Endothelial cell of umbilical vein (primary cell): Measurements from ENCODE around the gene CIRBP. TPM values are rescaled to one million over a fixed set of nuclear protein-coding genes. Genes with fewer than 3 reads are reported as not detected.

Experiments used
- BruUV-seq: library from RNA; stranded (reverse); fragments of 400-500 nt; replicated peaks from 2 replicates; lab custom pipeline; 2021; lab: Mats Ljungman, UMichigan
- CTCF ChIA-PET: fragments of 300-600, 350-600 bp; sonication (Branson Sonifier 250); formaldehyde crosslinking; loops from one replicate; lab custom pipeline; 2021; ENCODE audit warnings: antibody characterized with exemption, inconsistent platforms; lab: Charles Lee
- POLR2A ChIA-PET: fragments of 300-600, 350-600 bp; sonication (Branson Sonifier 250); formaldehyde crosslinking; loops from one replicate; lab custom pipeline; 2021; ENCODE audit warnings: antibody characterized with exemption, inconsistent platforms; lab: Charles Lee
- DNase-seq: peaks from one replicate; pipeline ENCODE4 v3.0.0-alpha.2; 2011; ENCODE audit warnings: low read depth, low spot score
- FAIRE-seq: peaks from 2 replicates; lab custom pipeline; 2011; peaks lifted over from hg19 to GRCh38; lab: Jason Lieb, UNC
- H2AFZ ChIP-seq: 2 replicates; pipeline ENCODE4 v1.6.0; 2012; ENCODE audit warnings: low read depth, low read length, control low read depth, inconsistent platforms
- H3K27ac ChIP-seq: 2 replicates; pipeline ENCODE4 v1.5.1; 2011; ENCODE audit warnings: low read depth, mild to moderate bottlenecking, control low read depth, low read length, moderate library complexity; ENCODE audit not compliant: insufficient read depth
- H3K27me3 ChIP-seq, 2 experiments: 2 replicates each; pipeline versions ENCODE4 v1.6.0 to v1.6.1; 2011; ENCODE audit warnings: low read length in 2 of 2, mixed read lengths in 1 of 2; ENCODE audit not compliant: control insufficient read depth in 2 of 2, insufficient read depth in 2 of 2
- H3K36me3 ChIP-seq, 2 experiments: 2 replicates in 1 of 2; 3 replicates in 1 of 2; pipeline ENCODE4 v1.5.1; 2011; ENCODE audit warnings: low read length in 2 of 2, mild to moderate bottlenecking in 1 of 2, moderate library complexity in 1 of 2; ENCODE audit not compliant: control insufficient read depth in 2 of 2, insufficient read depth in 2 of 2; ENCODE audit errors: extremely low read depth in 1 of 2
- H3K4me1 ChIP-seq: 3 replicates; pipeline ENCODE4 v1.5.1; 2011; ENCODE audit warnings: mild to moderate bottlenecking, low read length; ENCODE audit not compliant: control insufficient read depth, insufficient read depth; ENCODE audit errors: extremely low read depth
- H3K4me2 ChIP-seq: 2 replicates; pipeline ENCODE4 v1.6.1; 2011; ENCODE audit warnings: low read length, control low read depth, mixed read lengths; ENCODE audit not compliant: insufficient read depth
- H3K4me3 ChIP-seq, 3 experiments: fragments of 200-600 bp in 1 of 3; sonication (generic), shearing (Covaris generic) in 1 of 3; replicated peaks in 1 of 3; 2 replicates each; pipeline ENCODE4 v1.5.1; 2011 to 2016; ENCODE audit warnings: control low read depth in 3 of 3, low read length in 3 of 3, mild to moderate bottlenecking in 2 of 3, inconsistent platforms in 1 of 3, low read depth in 1 of 3, moderate library complexity in 1 of 3; ENCODE audit not compliant: insufficient read depth in 1 of 3
- H3K79me2 ChIP-seq: 2 replicates; pipeline ENCODE4 v1.6.0; 2012; ENCODE audit warnings: low read length, inconsistent platforms; ENCODE audit not compliant: control insufficient read depth, insufficient read depth
- H3K9ac ChIP-seq: replicated peaks from 2 replicates; pipeline ENCODE3; 2011; ENCODE audit warnings: low read length, control low read depth; ENCODE audit not compliant: insufficient read depth; ENCODE audit errors: extremely low read depth
- H3K9me1 ChIP-seq: replicated peaks from 3 replicates; pipeline ENCODE4 v1.6.0; 2011; ENCODE audit warnings: mild to moderate bottlenecking, low read length; ENCODE audit not compliant: control insufficient read depth, insufficient read depth; ENCODE audit errors: extremely low read depth
- H3K9me3 ChIP-seq: replicated peaks from 2 replicates; pipeline ENCODE4 v1.5.1; 2012; ENCODE audit warnings: low read length, inconsistent platforms; ENCODE audit not compliant: control insufficient read depth, insufficient read depth
- H4K20me1 ChIP-seq: replicated peaks from 2 replicates; pipeline ENCODE3; 2011; ENCODE audit warnings: mild to moderate bottlenecking, low read length; ENCODE audit not compliant: control insufficient read depth, insufficient read depth; ENCODE audit errors: extremely low read depth
- CTCF ChIP-seq, 2 donors: IDR thresholded peaks; 1 replicate in 1 of 2; 2 replicates in 1 of 2; pipeline ENCODE4 v1.5.1; 2011; ENCODE audit warnings: low read length in 2 of 2, mild to moderate bottlenecking in 2 of 2, moderate library complexity in 2 of 2, control low read depth in 1 of 2, inconsistent platforms in 1 of 2, low read depth in 1 of 2; ENCODE audit not compliant: insufficient read depth in 1 of 2; ENCODE audit errors: extremely low read depth in 1 of 2
- EZH2 ChIP-seq: IDR thresholded peaks from 2 replicates; pipeline ENCODE4 v1.6.1; 2012; ENCODE audit warnings: borderline replicate concordance, low read depth, mild to moderate bottlenecking, moderate library complexity, low read length, inconsistent platforms; ENCODE audit not compliant: severe bottlenecking
- FOS ChIP-seq: IDR thresholded peaks from 2 replicates; pipeline ENCODE4 v1.6.1; 2011; ENCODE audit warnings: mild to moderate bottlenecking, low read length, moderate library complexity, borderline replicate concordance; ENCODE audit not compliant: insufficient read depth
- GATA2 ChIP-seq: IDR thresholded peaks from 2 replicates; pipeline ENCODE4 v1.7.0; 2011; ENCODE audit warnings: low read depth, mild to moderate bottlenecking, moderate library complexity, mixed read lengths, low read length; ENCODE audit not compliant: insufficient read length, insufficient read depth
- JUN ChIP-seq: IDR thresholded peaks from 2 replicates; pipeline ENCODE4 v1.6.1; 2011; ENCODE audit warnings: borderline replicate concordance, low read depth; ENCODE audit not compliant: insufficient read length, insufficient read depth
- MAX ChIP-seq: IDR thresholded peaks from 2 replicates; pipeline ENCODE4 v1.6.1; 2011; ENCODE audit not compliant: insufficient read depth, insufficient read length
- POLR2AphosphoS5 ChIP-seq: IDR thresholded peaks from 2 replicates; pipeline ENCODE4 v1.6.1; 2012; ENCODE audit warnings: low read depth, mild to moderate bottlenecking, control low read depth, low read length, moderate library complexity; ENCODE audit not compliant: insufficient read depth
- dilution Hi-C: fragments of 300-500 bp; cut with MboI; formaldehyde crosslinking; loops from one replicate; pipeline ENCODE4 v1.15.0; 2019; ENCODE audit warnings: low sequenced_read_pairs; ENCODE audit not compliant: extremely low pct_ligation_motif_present
- intact Hi-C: fragments of 100-400 bp; cut with micrococcal nuclease; formaldehyde crosslinking; loops from one replicate; pipeline ENCODE4 v1.10.0; 2022
- polyA plus RNA-seq, 4 experiments: library from polyadenylated mRNA; depleted of rRNA in 3 of 4; stranded (reverse) in 3 of 4; unstranded in 1 of 4; fragments of >200 nt; gene quantifications; 2 replicates each; pipeline versions ENCODE4 v1.2.1 to v1.2.3, GENCODE V29; 2011 to 2012; ENCODE audit warnings: missing spikeins in 1 of 4
- total RNA-seq: library from RNA; stranded (reverse); gene quantifications from 2 replicates; pipeline ENCODE4 v1.2.3, GENCODE V29; 2021

CIRBP gene
- total and polyA plus RNA-seq, 2 donors (not counting 3 experiments of a cell fraction or from before 2014, with no cell fraction given), result 225 to 439 TPM

GRCh38 chr19:1286487-1287353 is 17.6 kb downstream of the CIRBP start:
- no peaks in the 10 kb centered on the region for H3K9me3 ChIP-seq
- no peaks in the 10 kb centered on the region for H3K79me2 ChIP-seq
- H4K20me1 ChIP-seq, result no peaks in the 10 kb centered on the region
- TF ChIP-seq EZH2 (peak; percentile 68), FOS (no peak)
- no peak overlapping the region for H3K4me3 ChIP-seq
- no peak for DNase-seq
- intact Hi-C loops, result no loop called here
- dilution Hi-C loops, result no loop called here
- H3K4me1 ChIP-seq, result no peaks in the 10 kb centered on the region
- peaks cover 8 to 20% of the 10 kb centered on the region in 2 experiments for H3K27me3 ChIP-seq
- H3K4me2 ChIP-seq, result no peak overlapping the region
- CTCF ChIA-PET, result no interaction called here
- no peak for FAIRE-seq
- no peak overlapping the region for H3K9ac ChIP-seq
- no peaks in the 10 kb centered on the region for H3K36me3 ChIP-seq
- no peak overlapping the region for H3K27ac ChIP-seq
- no peak overlapping the region for H2AFZ ChIP-seq
- no peaks in the 10 kb centered on the region for H3K9me1 ChIP-seq
- BruUV-seq, result no TSS peak
- POLR2A ChIA-PET, result no interaction called here

GRCh38 chr19:1287354-1288225 is 18.5 kb downstream of the CIRBP start:
- ChIA-PET POLR2A (no interaction called here), CTCF (no interaction called here)
- Histone ChIP-seq H3K27me3 (peaks cover 8 to 20% of the 10 kb centered on the region in 2 experiments), H3K4me1 (no peaks in the 10 kb centered on the region), H3K9ac (no peak overlapping the region), H3K36me3 (no peaks in the 10 kb centered on the region), H3K9me1 (no peaks in the 10 kb centered on the region), H3K4me2 (no peak overlapping the region), H3K9me3 (no peaks in the 10 kb centered on the region), H2AFZ (no peak overlapping the region), H3K27ac (no peak overlapping the region), H3K4me3 (no peak overlapping the region), H3K79me2 (no peaks in the 10 kb centered on the region), H4K20me1 (no peaks in the 10 kb centered on the region)
- FAIRE-seq, result no peak
- no TSS peak for BruUV-seq
- dilution Hi-C loops, result no loop called here
- no peak for TF ChIP-seq GATA2
- TF ChIP-seq MAX, result no peak
- TF ChIP-seq EZH2, result no peak
- no peak for TF ChIP-seq POLR2AphosphoS5
- no peak for TF ChIP-seq JUN
- TF ChIP-seq FOS, result no peak
- TF ChIP-seq CTCF (IDR thresholded peaks at IDR 0.05; ENCODE audit: extremely low read depth in 1 of 2, insufficient read depth in 1 of 2, low read depth in 1 of 2, low read length in 2 of 2), result no peak
- intact Hi-C loops, result no loop called here
- no peak for DNase-seq
